Muscle of leg (tissue), 11 donors: ENCODE data around the gene SRGAP3. TPM values are rescaled to one million over a fixed set of nuclear protein-coding genes. Genes with fewer than 3 reads are reported as not detected.

ENCODE experiments used
- DNase-seq: peaks from one replicate; pipeline ENCODE4 v3.0.0; 2013
- H3K27ac ChIP-seq: one replicate; pipeline ENCODE4 v1.5.1; 2013; ENCODE audit warnings: mild to moderate bottlenecking, low read length, control low read depth
- H3K27me3 ChIP-seq: one replicate; pipeline ENCODE4 v1.6.1; 2013; ENCODE audit warnings: low read length; ENCODE audit not compliant: control insufficient read depth, insufficient read depth
- H3K36me3 ChIP-seq: one replicate; pipeline ENCODE4 v1.6.1; 2013; ENCODE audit warnings: low read length; ENCODE audit not compliant: control insufficient read depth, insufficient read depth
- H3K4me1 ChIP-seq: one replicate; pipeline ENCODE4 v1.6.1; 2013; ENCODE audit warnings: low read length; ENCODE audit not compliant: control insufficient read depth, insufficient read depth
- H3K4me3 ChIP-seq: one replicate; pipeline ENCODE4 v1.5.1; 2013; ENCODE audit warnings: low read length, control low read depth
- H3K9me3 ChIP-seq: replicated peaks from 2 replicates; pipeline ENCODE4 v1.6.1; 2013; ENCODE audit warnings: low read depth, low read length; ENCODE audit not compliant: control insufficient read depth
- WGBS: methylation state at CpG from one replicate; pipeline ENCODE4 v1.1.5; 2013; ENCODE audit warnings: missing lambda C conversion rate; ENCODE audit not compliant: insufficient coverage; 5-methylcytosine and 5-hydroxymethylcytosine counted together
- polyA plus RNA-seq, 8 donors: library from polyadenylated mRNA; unstranded; fragments of 120-200 nt; gene quantifications; one replicate each; pipeline versions ENCODE4 v1.2.1 to v1.2.3, GENCODE V29; 2013; ENCODE audit warnings: inconsistent platforms in 1 of 8, low replicate concordance in 1 of 8; ENCODE audit not compliant: insufficient read length in 8 of 8, insufficient read depth in 1 of 8
- total RNA-seq: library from RNA; stranded (reverse); fragments of 120-200 nt; gene quantifications from one replicate; pipeline ENCODE4 v1.2.4, GENCODE V29; 2013

SRGAP3 gene
- total and polyA plus RNA-seq, 9 donors, result 16.2 to 25.7 (median 20.2) TPM

DNA sequence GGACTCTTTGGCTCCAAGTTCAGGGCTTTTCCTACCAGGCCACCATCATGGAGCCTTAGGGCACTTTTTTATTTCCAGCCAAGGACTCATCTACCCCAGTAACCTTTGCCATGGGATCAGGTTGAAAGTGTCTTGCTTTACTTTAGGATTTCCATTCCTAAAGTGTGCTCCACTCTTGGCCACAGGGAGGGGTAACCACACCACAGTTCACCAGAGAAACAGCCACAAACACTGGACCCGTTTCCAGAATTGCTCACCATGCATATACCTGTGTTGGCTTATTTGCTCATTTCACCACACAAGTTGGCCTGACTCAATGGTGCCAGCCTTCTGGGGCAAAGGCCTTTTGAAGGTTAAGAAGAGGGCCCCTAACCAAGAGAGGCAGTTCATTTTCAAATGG lies 215.6 kb downstream of the SRGAP3 start:
- Histone ChIP-seq H3K9me3 (no peaks in the 10 kb centered on the region), H3K36me3 (peaks cover 3% of the 10 kb centered on the region), H3K4me1 (peaks cover 40% of the 10 kb centered on the region), H3K27ac (no peak overlapping the region), H3K4me3 (no peak overlapping the region), H3K27me3 (peaks cover 3% of the 10 kb centered on the region)
- WGBS, result 63% methylated on average over 1 of the region's 1 CpG
- DNase-seq, result no peak

DNA sequence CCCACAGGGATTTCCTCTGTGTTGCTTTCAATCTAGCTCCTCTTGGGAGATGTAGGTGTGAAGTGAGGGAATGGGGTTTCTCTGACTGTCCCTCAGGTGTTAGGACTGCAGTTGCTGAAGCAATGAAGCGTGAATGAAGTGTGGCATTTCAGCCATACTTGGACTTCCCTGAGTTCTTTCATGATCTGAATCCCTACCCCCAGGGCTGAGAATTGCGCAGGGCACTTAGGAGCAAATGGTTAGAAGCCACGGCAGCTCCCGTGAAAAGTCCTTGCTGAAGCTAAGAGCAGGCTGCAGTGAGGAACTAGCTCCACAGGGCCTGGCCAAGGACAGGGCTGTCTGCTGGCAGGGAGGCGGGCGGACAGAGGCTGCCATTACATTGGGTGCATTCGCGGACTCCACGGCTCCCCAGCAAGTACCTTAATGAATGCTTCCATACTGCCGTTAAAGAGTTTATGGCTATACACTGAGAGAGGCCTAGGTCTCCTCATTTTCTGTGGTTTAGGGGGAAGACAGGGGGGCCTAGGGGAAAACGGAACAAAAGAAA lies 217.1 kb downstream of the SRGAP3 start:
- Histone ChIP-seq H3K27ac (no peak overlapping the region), H3K4me3 (no peak overlapping the region), H3K9me3 (no peaks in the 10 kb centered on the region), H3K36me3 (peaks cover 3% of the 10 kb centered on the region), H3K27me3 (peaks cover 3% of the 10 kb centered on the region), H3K4me1 (peaks cover 45% of the 10 kb centered on the region)
- no peak for DNase-seq
- WGBS, result 83% methylated on average over 5 of the region's 11 CpGs

DNA sequence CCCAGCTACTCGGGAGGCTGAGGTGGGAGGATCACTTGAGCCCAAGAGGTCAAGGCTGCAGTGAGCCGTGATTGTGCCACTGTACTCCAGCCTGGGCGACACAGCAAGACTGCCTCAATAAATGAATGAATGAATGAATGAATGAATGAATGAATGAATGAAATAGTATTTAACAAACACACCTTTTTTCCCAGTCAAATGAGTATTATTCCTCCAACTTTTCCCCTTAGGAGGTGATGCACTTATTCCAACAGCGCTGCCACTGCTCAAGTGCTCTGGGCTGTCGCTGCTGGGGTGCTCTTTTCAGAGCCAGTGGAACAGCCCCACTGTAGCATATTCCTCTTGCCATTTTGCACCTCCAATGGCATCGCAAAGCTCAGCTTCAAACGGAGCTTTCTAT lies 219.4 kb downstream of the SRGAP3 start:
- H3K4me3 ChIP-seq, result no peak overlapping the region
- no peak for DNase-seq
- H3K36me3 ChIP-seq, result peaks cover 3% of the 10 kb centered on the region
- H3K27ac ChIP-seq, result no peak overlapping the region
- no peaks in the 10 kb centered on the region for H3K9me3 ChIP-seq
- peaks cover 43% of the 10 kb centered on the region for H3K4me1 ChIP-seq
- peaks cover 3% of the 10 kb centered on the region for H3K27me3 ChIP-seq
- WGBS, result 100% methylated on average over 4 of the region's 7 CpGs

DNA sequence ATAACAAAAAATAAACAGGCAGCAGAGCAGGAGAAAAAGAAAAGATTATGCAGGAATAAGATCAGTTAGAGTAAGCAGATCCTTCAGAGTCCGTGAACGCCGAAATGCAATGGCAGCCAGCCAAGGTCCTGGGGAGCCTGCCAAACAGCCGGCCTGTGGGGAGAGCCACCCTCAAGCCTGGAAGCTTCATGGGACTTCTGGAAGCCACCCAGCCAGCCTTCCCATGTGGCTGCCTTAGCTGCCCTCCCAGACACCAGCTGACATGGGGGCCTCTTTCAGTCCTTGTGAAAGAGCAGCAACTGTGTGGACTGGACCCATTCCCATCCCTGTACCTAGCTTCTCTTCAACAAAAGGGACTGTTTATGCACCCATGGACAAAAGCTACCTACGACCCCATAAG lies 221.3 kb downstream of the SRGAP3 start:
- Histone ChIP-seq H3K27me3 (peaks cover 3% of the 10 kb centered on the region), H3K4me1 (peaks cover 48% of the 10 kb centered on the region), H3K9me3 (no peaks in the 10 kb centered on the region), H3K27ac (peak overlapping the region; percentile 45), H3K36me3 (peaks cover 18% of the 10 kb centered on the region), H3K4me3 (no peak overlapping the region)
- peak; percentile 91 for DNase-seq
- WGBS, result 10% methylated on average over 4 of the region's 5 CpGs

DNA sequence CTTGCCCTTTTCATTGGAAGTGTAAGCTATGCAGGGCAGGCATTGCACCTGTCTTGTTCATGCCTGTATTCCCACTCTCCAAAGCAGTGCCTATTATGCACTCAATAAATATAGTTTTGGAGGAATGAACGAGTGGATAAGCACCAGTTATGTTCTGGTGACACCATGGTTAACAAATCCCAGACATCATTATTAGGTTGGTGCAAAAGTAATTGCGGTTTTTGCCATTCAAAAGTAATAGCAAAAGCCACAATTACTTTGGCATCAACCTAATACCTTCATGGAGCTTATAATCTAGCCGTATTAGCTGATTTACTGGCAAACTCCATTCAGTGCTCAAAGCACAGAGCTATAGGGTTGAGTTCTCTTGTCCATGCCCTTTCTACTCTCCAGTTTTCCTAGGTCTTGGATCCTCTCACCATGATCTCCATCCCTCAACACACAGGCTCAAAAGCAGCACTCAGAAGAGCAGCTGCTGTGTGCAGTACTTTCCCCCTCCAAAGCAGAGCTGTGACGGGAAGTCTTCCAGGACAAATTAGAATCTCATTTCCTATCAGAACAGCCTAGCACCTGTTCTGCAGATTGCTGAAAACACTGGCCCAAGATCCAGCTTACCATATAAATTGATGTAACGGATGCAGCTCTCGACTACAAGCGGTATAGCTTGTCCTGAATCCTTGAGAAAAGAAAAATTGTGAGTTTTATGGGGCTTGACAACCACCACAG lies 223.0 kb downstream of the SRGAP3 start:
- peaks cover 56% of the 10 kb centered on the region for H3K4me1 ChIP-seq
- DNase-seq, result peak; percentile 96
- no peaks in the 10 kb centered on the region for H3K9me3 ChIP-seq
- 32% methylated on average over 2 of the region's 7 CpGs for WGBS
- peaks cover 1% of the 10 kb centered on the region for H3K27me3 ChIP-seq
- no peak overlapping the region for H3K4me3 ChIP-seq
- peak overlapping the region; percentile 45 for H3K27ac ChIP-seq
- H3K36me3 ChIP-seq, result peaks cover 24% of the 10 kb centered on the region

DNA sequence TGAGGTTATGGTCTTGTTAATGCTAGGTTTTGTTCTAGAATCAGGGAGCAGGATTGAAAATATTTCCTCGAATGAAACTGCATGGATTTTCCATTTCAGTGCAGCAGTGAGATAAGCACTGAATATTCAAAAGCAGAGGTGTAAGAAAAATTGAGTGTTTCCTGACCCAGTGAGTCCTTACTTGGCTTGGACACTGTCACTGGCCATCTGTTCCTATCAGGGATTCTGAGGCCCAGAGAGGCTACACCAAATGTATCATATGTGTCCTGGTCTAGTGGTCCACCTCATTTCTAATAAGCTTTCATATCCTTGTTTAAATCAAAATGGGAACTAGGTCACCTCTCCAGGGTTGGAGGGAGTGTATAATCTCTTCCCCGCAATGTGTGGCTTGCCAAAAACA lies 225.1 kb downstream of the SRGAP3 start:
- H3K4me1 ChIP-seq, result peaks cover 68% of the 10 kb centered on the region
- no CpG with 5 or more reads among the region's 2 CpGs for WGBS

DNA sequence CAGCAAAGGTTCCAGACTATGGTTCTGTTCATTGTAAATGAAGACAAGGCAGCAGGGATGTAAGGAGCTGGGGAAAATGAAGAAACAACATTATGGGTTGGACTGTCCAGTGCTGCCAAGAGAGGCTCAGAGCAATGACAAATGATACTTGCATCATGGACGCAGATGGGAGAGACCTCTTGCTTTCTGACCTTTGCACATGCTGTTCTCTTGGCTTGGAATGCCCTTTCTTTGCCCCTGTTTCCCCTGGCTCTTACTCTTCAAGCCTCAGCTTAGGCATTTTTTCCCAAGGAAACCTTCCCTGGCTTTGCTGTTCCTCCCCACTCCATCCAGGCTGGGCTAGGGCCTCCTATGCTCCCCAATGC lies 226.2 kb downstream of the SRGAP3 start:
- H3K9me3 ChIP-seq, result no peaks in the 10 kb centered on the region
- H3K4me3 ChIP-seq, result no peak overlapping the region
- H3K27me3 ChIP-seq, result no peaks in the 10 kb centered on the region
- no peak for DNase-seq
- H3K36me3 ChIP-seq, result peaks cover 24% of the 10 kb centered on the region
- peaks cover 64% of the 10 kb centered on the region for H3K4me1 ChIP-seq
- H3K27ac ChIP-seq, result no peak overlapping the region
- 64% methylated on average over 1 of the region's 1 CpG for WGBS

More for the DNA sequence above, 225.1 kb downstream of the SRGAP3 start:
- Histone ChIP-seq H3K36me3 (peaks cover 24% of the 10 kb centered on the region), H3K27ac (no peak overlapping the region), H3K9me3 (no peaks in the 10 kb centered on the region), H3K27me3 (no peaks in the 10 kb centered on the region), H3K4me3 (no peak overlapping the region)
- no peak for DNase-seq

DNA sequence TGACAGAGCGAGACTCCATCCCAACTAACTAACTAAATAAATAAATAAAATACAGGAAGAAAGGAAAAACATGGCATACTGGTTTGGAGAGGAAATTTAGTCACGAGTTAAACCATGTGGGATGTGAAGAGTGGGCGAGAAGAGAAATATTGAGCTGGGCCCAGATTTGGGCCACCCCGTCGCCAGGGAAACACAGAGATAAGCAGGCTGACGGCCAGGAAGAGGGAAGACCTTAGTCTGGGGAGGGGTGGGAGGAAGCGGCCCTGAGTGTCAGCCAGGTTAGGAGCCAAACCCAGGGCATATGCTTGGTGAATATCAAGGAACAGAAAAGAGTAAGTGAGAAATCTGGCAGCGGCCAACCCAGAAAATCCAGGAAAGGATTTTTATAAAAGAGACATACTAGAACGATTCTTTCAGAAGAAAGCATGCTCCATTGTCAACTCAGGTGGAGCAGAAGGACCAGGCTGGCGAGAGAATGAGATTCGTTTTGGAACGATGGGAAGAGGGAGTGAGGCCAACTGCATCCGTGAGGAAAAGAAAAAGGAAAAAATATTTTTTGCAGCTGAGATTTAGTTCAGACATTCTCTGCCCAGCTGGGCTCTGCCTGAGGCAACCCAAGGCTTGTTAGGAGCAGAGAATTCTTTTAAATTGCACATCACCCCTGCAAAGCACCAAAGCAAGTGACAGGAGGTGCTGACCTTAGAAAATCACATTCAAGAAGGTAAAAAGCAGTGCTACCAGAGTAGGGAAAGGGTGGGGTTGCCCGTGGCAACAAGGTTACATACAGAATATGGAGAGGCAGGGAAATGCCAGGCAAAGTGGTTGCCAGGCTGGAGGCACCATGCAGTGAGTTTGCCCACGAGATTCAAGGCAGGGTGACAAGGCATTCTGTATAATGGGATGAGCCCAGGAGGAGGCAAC lies 226.9 kb downstream of the SRGAP3 start:
- H3K4me3 ChIP-seq, result no peak overlapping the region
- no peaks in the 10 kb centered on the region for H3K9me3 ChIP-seq
- H3K27me3 ChIP-seq, result no peaks in the 10 kb centered on the region
- peaks cover 24% of the 10 kb centered on the region for H3K36me3 ChIP-seq
- 65% methylated on average over 14 of the region's 15 CpGs for WGBS
- H3K4me1 ChIP-seq, result peaks cover 57% of the 10 kb centered on the region
- H3K27ac ChIP-seq, result no peak overlapping the region
- DNase-seq, result no peak

DNA sequence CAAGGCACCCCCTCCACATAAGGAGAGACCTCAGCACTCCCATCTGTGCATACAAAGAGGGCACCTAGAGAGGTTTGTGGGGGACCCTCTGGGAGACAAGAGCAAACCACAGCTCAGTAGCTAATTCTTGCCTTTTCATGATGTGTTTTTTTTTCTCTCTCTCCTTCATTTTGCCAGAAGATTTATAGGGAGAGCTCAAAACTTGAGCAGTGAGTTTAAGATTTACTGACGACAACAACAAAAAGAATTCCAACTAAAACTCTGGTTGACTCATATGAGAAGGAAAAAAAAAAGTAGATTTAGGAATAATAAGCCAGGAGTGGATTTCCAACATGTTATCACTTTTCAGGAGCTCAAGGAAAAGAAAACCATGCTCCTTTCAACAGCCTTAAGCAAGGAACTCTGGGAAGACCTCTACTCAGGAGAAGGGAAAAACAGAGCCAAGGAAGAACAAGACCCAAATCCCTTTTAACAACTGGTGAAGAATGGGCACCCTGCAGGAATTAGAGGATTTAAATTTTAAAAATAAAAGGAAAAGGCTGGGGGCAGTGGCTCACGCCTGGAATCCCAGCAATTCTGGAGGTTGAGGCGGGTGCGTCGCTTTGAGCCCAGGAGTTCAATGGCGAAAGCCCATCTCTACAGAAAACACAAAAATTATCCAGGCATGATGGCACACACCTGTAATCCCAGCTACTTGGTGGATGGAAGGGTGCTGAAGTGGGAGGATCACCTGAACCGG lies 228.0 kb downstream of the SRGAP3 start:
- Histone ChIP-seq H3K27me3 (no peaks in the 10 kb centered on the region), H3K4me3 (no peak overlapping the region), H3K9me3 (no peaks in the 10 kb centered on the region), H3K27ac (no peak overlapping the region), H3K4me1 (peaks cover 46% of the 10 kb centered on the region), H3K36me3 (peaks cover 24% of the 10 kb centered on the region)
- 100% methylated on average over 1 of the region's 7 CpGs for WGBS
- DNase-seq, result no peak
